ENCODE data around the gene PTPN7. TPM values are rescaled to one million over a fixed set of nuclear protein-coding genes. Genes with fewer than 3 reads are reported as not detected.

Gene PTPN7
- total and polyA plus RNA-seq, 2 experiments from 2014 or later, result 0.41 TPM; not detected in 1

DNA sequence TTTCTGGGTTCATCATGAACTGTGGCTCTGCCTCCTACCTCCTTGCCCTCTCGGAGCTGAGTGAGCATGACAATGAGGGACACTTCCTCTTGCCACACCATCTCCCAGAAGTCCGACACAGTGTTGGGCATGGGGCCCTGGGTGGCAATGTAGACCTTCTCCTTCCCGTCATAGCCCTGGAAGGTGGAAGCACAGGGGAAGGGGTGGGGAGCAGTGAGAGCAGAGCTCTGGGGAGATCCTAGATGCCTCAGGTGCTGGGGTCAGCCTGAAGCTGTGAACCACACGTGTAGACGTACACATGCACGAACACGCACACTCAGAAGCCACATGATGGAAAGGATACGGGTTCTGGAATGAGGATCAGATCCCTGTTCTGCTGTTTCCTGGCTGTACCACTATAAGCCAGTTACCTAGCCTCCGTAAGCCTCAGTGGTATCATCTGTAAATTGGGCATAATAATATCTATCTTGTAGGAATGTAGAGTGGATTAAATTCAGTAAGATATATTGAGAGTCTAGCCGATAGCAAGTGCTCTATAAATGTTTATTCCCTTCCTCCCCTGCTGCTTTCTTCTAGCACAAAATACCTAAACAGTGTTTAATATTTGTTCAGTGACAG, 6.1 kb downstream of the PTPN7 start:
- no peak overlapping the region for H3K4me2 ChIP-seq

DNA sequence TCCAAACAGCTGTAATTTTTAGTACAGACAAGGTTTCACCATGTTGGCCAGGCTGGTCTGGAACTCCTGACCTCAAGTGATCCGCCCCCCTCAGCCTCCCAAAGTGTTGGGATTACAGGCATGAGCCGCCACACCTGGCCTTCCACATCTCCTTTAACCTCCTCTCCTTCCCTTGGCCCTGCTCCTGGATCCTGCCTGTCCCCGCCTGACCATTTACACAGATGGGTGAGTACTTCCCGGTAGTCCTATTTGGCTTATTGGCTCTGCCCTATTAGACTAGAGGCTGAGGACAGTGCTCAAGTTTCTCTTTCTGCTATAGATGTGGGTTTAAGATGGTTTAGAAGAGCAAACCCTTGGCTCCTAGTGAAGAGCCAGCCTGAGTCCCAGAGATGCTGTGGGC, 7.1 kb downstream of the PTPN7 start:
- no peaks in the 10 kb centered on the region for H3K9me3 ChIP-seq (ENCODE audit: low read depth)
- H2AFZ ChIP-seq, result no peak overlapping the region
- no peaks in the 10 kb centered on the region for H3K27me3 ChIP-seq
- H3K9me2 ChIP-seq (replicated peaks; ENCODE audit: insufficient read depth), result no peaks in the 10 kb centered on the region
- H3K36me3 ChIP-seq (replicated peaks; ENCODE audit: insufficient read depth, low read depth), result no peaks in the 10 kb centered on the region
- no peaks in the 10 kb centered on the region for H3K79me2 ChIP-seq
- H4K20me1 ChIP-seq (ENCODE audit: insufficient read depth, poor library complexity, severe bottlenecking), result no peaks in the 10 kb centered on the region
- H3K4me1 ChIP-seq (ENCODE audit: insufficient read depth), result no peaks in the 10 kb centered on the region
- 84% methylated on average over 4 of the region's 4 CpGs for WGBS (ENCODE audit: low lambda C conversion rate, missing lambda C conversion rate)
- no peak for DNase-seq (ENCODE audit: low spot score)
- no peak overlapping the region for H3K27ac ChIP-seq
- H3K4me3 ChIP-seq, result no peak overlapping the region
- TF ChIP-seq, protein P1, sequence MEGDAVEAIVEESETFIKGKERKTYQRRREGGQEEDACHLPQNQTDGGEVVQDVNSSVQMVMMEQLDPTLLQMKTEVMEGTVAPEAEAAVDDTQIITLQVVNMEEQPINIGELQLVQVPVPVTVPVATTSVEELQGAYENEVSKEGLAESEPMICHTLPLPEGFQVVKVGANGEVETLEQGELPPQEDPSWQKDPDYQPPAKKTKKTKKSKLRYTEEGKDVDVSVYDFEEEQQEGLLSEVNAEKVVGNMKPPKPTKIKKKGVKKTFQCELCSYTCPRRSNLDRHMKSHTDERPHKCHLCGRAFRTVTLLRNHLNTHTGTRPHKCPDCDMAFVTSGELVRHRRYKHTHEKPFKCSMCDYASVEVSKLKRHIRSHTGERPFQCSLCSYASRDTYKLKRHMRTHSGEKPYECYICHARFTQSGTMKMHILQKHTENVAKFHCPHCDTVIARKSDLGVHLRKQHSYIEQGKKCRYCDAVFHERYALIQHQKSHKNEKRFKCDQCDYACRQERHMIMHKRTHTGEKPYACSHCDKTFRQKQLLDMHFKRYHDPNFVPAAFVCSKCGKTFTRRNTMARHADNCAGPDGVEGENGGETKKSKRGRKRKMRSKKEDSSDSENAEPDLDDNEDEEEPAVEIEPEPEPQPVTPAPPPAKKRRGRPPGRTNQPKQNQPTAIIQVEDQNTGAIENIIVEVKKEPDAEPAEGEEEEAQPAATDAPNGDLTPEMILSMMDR (IDR thresholded peaks at IDR 0.05; ENCODE audit: poor library complexity), result no peak
- TF ChIP-seq EZH2phosphoT487 (IDR thresholded peaks at IDR 0.05; ENCODE audit: low read depth, severe bottlenecking, unreplicated experiment), result no peak
- TF ChIP-seq EZH2 (IDR thresholded peaks at IDR 0.05; ENCODE audit: borderline replicate concordance), result no peak
- no peak overlapping the region for H3K4me2 ChIP-seq

More for the DNA sequence above, 6.1 kb downstream of the PTPN7 start:
- H3K79me2 ChIP-seq, result no peaks in the 10 kb centered on the region
- no peak overlapping the region for H3K27ac ChIP-seq
- H3K4me1 ChIP-seq (ENCODE audit: insufficient read depth), result no peaks in the 10 kb centered on the region
- H3K9me3 ChIP-seq (ENCODE audit: low read depth), result no peaks in the 10 kb centered on the region
- no peaks in the 10 kb centered on the region for H3K36me3 ChIP-seq (replicated peaks; ENCODE audit: insufficient read depth, low read depth)
- no peak overlapping the region for H2AFZ ChIP-seq
- WGBS (ENCODE audit: low lambda C conversion rate, missing lambda C conversion rate), result 85% methylated on average over 10 of the region's 10 CpGs
- H3K4me3 ChIP-seq, result no peak overlapping the region
- no peak for TF ChIP-seq EZH2 (IDR thresholded peaks at IDR 0.05; ENCODE audit: borderline replicate concordance)
- no peak for TF ChIP-seq EZH2phosphoT487 (IDR thresholded peaks at IDR 0.05; ENCODE audit: low read depth, severe bottlenecking, unreplicated experiment)
- TF ChIP-seq, protein P1 (IDR thresholded peaks at IDR 0.05; ENCODE audit: poor library complexity), result no peak
- DNase-seq (ENCODE audit: low spot score), result no peak
- no peaks in the 10 kb centered on the region for H3K9me2 ChIP-seq (replicated peaks; ENCODE audit: insufficient read depth)
- no peaks in the 10 kb centered on the region for H4K20me1 ChIP-seq (ENCODE audit: insufficient read depth, poor library complexity, severe bottlenecking)
- H3K27me3 ChIP-seq, result no peaks in the 10 kb centered on the region

DNA sequence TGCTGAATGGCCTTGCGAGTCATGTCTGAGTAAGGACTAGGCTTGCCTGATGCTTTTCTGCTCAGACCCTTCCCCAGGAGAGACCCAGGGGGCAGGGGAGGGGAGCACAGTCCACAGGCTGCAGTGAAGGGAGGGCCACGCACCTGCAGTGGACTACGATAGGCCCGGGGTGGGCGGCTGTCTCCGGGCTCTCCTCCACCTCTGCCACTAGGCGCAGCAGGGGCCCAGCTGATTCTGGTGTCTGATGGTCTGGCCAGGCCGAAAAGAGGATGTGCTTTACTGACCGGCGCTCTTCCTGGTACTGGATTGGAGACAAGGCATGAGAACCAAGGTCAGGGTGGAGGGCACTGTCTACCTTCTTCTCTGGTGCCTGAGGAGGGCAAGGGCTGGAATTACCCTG, 8.0 kb downstream of the PTPN7 start:
- Histone ChIP-seq H3K4me3 (no peak overlapping the region), H3K27ac (no peak overlapping the region), H3K4me1 (ENCODE audit: insufficient read depth) (no peaks in the 10 kb centered on the region), H2AFZ (no peak overlapping the region), H3K36me3 (replicated peaks; ENCODE audit: insufficient read depth, low read depth) (no peaks in the 10 kb centered on the region), H3K27me3 (no peaks in the 10 kb centered on the region), H3K9me2 (replicated peaks; ENCODE audit: insufficient read depth) (no peaks in the 10 kb centered on the region), H4K20me1 (ENCODE audit: insufficient read depth, poor library complexity, severe bottlenecking) (no peaks in the 10 kb centered on the region), H3K4me2 (no peak overlapping the region), H3K9me3 (ENCODE audit: low read depth) (no peaks in the 10 kb centered on the region), H3K79me2 (no peaks in the 10 kb centered on the region)
- TF ChIP-seq, protein P1 (IDR thresholded peaks at IDR 0.05; ENCODE audit: poor library complexity), result no peak
- no peak for DNase-seq (ENCODE audit: low spot score)
- 85% methylated on average over 10 of the region's 10 CpGs for WGBS (ENCODE audit: low lambda C conversion rate, missing lambda C conversion rate)

DNA sequence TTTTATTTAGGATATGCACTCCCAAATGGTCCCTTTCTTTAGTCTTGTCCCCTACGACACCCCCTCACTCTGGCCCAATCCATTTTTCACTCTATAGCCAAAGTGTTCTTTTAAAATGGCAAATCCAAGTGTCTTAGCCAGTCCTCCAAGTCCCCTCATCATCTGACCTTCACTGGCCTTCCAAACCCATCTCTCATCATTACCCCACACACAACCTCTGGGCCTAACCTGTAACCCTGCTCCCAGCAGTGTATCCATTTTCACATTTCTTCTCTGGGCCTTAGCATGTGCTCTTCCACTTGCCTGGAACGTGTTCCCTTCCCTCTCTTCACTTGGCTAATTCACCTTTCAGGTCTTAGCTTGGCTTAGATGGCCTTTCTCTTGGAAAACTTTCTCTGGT, 9.4 kb downstream of the PTPN7 start:
- H4K20me1 ChIP-seq (ENCODE audit: insufficient read depth, poor library complexity, severe bottlenecking), result no peaks in the 10 kb centered on the region
- 89% methylated on average over 2 of the region's 2 CpGs for WGBS (ENCODE audit: low lambda C conversion rate, missing lambda C conversion rate)
- no peak overlapping the region for H3K4me3 ChIP-seq
- no peaks in the 10 kb centered on the region for H3K27me3 ChIP-seq
- H2AFZ ChIP-seq, result no peak overlapping the region
- no peaks in the 10 kb centered on the region for H3K79me2 ChIP-seq
- H3K9me3 ChIP-seq (ENCODE audit: low read depth), result no peaks in the 10 kb centered on the region
- no peaks in the 10 kb centered on the region for H3K4me1 ChIP-seq (ENCODE audit: insufficient read depth)
- TF ChIP-seq, protein P1 (IDR thresholded peaks at IDR 0.05; ENCODE audit: poor library complexity), result no peak
- TF ChIP-seq EZH2phosphoT487 (IDR thresholded peaks at IDR 0.05; ENCODE audit: low read depth, severe bottlenecking, unreplicated experiment) (no peak), EZH2 (IDR thresholded peaks at IDR 0.05; ENCODE audit: borderline replicate concordance) (no peak)
- H3K4me2 ChIP-seq, result no peak overlapping the region
- no peaks in the 10 kb centered on the region for H3K36me3 ChIP-seq (replicated peaks; ENCODE audit: insufficient read depth, low read depth)
- H3K27ac ChIP-seq, result no peak overlapping the region
- H3K9me2 ChIP-seq (replicated peaks; ENCODE audit: insufficient read depth), result no peaks in the 10 kb centered on the region
- DNase-seq (ENCODE audit: low spot score), result no peak
